Measurements from ENCODE around the gene SLC1A2.

SLC1A2 gene

GRCh38 chr11:35389112-35389511 lies 30.2 kb downstream of the SLC1A2 start:
- TF ChIP-seq MAX (IDR thresholded peaks at IDR 0.05; ENCODE audit: low read depth, low read length): no peak
- no peak for TF ChIP-seq POLR2A (IDR thresholded peaks at IDR 0.05; ENCODE audit: extremely low read depth, insufficient read length)
- no peak for TF ChIP-seq MYC (IDR thresholded peaks at IDR 0.05; ENCODE audit: low read depth, low read length)
- TF ChIP-seq CTCF (IDR thresholded peaks at IDR 0.05; ENCODE audit: low read depth, low read length): no peak
- H3K4me3 ChIP-seq (ENCODE audit: low read depth, low read length): no peak overlapping the region
- DNase-seq (ENCODE audit: low read depth): no peak

- no peak overlapping the region for H3K4me3 ChIP-seq (ENCODE audit: low read depth, low read length)
- TF ChIP-seq CTCF (IDR thresholded peaks at IDR 0.05; ENCODE audit: low read depth, low read length) (no peak), MYC (IDR thresholded peaks at IDR 0.05; ENCODE audit: low read depth, low read length) (no peak), MAX (IDR thresholded peaks at IDR 0.05; ENCODE audit: low read depth, low read length) (no peak), POLR2A (IDR thresholded peaks at IDR 0.05; ENCODE audit: extremely low read depth, insufficient read length) (no peak)
- no peak for DNase-seq (ENCODE audit: low read depth)
These were observed 31.3 kb downstream of the SLC1A2 start for GRCh38 chr11:35388061-35388460.

- DNase-seq (ENCODE audit: low read depth): no peak
- TF ChIP-seq POLR2A (IDR thresholded peaks at IDR 0.05; ENCODE audit: extremely low read depth, insufficient read length): no peak
- TF ChIP-seq CTCF (IDR thresholded peaks at IDR 0.05; ENCODE audit: low read depth, low read length): no peak
- TF ChIP-seq MAX (IDR thresholded peaks at IDR 0.05; ENCODE audit: low read depth, low read length): no peak
- no peak overlapping the region for H3K4me3 ChIP-seq (ENCODE audit: low read depth, low read length)
These were observed 32.0 kb downstream of the SLC1A2 start for GRCh38 chr11:35387111-35387982.

- H3K4me3 ChIP-seq (ENCODE audit: low read depth, low read length): no peak overlapping the region
- TF ChIP-seq POLR2A (IDR thresholded peaks at IDR 0.05; ENCODE audit: extremely low read depth, insufficient read length): no peak
- TF ChIP-seq MYC (IDR thresholded peaks at IDR 0.05; ENCODE audit: low read depth, low read length): no peak
- TF ChIP-seq MAX (IDR thresholded peaks at IDR 0.05; ENCODE audit: low read depth, low read length): no peak
- TF ChIP-seq CTCF (IDR thresholded peaks at IDR 0.05; ENCODE audit: low read depth, low read length): no peak
- DNase-seq (ENCODE audit: low read depth): no peak
These were observed 35.4 kb downstream of the SLC1A2 start for GRCh38 chr11:35383953-35384352.

- DNase-seq (ENCODE audit: low read depth): no peak
- H3K4me3 ChIP-seq (ENCODE audit: low read depth, low read length): no peak overlapping the region
- TF ChIP-seq CTCF (IDR thresholded peaks at IDR 0.05; ENCODE audit: low read depth, low read length) (no peak), MAX (IDR thresholded peaks at IDR 0.05; ENCODE audit: low read depth, low read length) (no peak)
These were observed 37.5 kb downstream of the SLC1A2 start for GRCh38 chr11:35381709-35382322.
